ENCODE results near the gene FAM177B.

The FAM177B gene

DNA sequence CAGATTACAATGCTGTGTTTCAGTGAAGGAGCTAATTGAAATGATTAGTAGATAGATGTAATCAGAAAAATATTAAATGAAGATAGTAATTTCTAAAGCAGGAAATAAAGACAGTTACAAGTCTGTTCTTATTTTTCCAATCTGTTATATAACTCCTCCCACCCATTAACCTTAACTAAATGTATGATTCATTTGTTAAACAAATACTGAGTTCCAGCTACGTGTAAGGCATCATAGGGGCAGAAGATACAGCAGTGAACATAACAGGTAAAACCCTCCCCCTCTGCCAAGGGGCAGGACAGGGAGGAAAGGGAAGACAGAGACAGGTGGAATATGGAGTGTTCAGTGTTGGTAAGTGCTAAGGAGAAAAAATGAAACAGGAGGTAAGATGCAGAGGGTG is at the start of gene FAM177B:
TSS of gene FAM177B (plus strand) at position 231 of the 400 bp plus-strand sequence. CDS start 9,344 bp downstream, outside the sequence.
- intact Hi-C loops (cut with DNase I) = loop anchor here (5.0 kb wide), 1 partner anchor 355 kb away; no protein-coding TSS in a partner anchor
- no peak for DNase-seq

DNA sequence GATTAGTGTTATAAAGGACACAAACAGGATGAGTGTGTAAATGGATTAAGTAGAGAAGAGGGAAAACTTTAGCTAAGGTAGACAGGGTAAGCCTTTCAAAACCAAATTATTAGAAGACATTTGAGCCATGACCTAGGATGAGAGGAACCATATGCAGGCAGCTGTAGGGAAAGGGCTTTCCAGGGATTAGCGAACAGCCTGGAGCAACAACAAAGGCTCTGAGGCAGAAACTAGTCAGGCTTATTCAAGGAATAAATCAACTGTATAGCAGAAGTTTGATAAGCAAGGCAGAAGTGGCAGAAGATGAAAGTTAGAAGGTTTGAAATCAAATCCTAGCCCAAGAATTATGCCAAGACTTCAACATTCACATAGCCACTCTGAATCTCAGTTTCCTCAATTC is 46.0 kb upstream of the FAM177B start:
- DNase-seq = no peak
- intact Hi-C loops (cut with DNase I) = no loop called here

- no peak for DNase-seq
- intact Hi-C loops (cut with DNase I) = no loop called here
Observed at GRCh38 chr1:222694927-222695326, 42.1 kb upstream of the FAM177B start.

DNA sequence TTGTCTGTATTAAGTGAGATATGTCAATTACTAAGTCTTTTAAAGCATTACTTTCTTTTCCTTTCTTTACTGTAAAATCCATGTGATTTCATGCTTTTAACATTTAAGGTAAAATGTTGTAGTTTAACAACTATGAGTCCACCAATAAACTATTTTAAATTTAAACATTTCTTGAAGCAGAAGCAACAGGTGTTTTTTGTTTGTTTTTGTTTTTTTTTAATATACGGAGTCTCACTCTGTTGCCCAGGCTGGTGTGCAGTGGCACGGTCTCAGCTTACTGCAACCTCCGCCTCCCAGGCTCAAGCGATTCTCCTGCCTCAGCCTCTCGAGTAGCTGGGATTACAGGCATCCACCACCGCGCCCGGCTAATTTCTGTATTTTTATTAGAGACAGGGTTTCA is 40.3 kb upstream of the FAM177B start:
- no peak for DNase-seq
- intact Hi-C loops (cut with DNase I) = no loop called here

- DNase-seq = no peak
- intact Hi-C loops (cut with DNase I) = no loop called here
Observed at GRCh38 chr1:222697203-222697602, 39.8 kb upstream of the FAM177B start.

- intact Hi-C loops (cut with DNase I) = no loop called here
- no peak for DNase-seq
Observed at GRCh38 chr1:222697826-222698225, 39.2 kb upstream of the FAM177B start.

GRCh38 chr1:222702210-222702609 is 34.8 kb upstream of the FAM177B start:
- intact Hi-C loops (cut with DNase I) = no loop called here

DNA sequence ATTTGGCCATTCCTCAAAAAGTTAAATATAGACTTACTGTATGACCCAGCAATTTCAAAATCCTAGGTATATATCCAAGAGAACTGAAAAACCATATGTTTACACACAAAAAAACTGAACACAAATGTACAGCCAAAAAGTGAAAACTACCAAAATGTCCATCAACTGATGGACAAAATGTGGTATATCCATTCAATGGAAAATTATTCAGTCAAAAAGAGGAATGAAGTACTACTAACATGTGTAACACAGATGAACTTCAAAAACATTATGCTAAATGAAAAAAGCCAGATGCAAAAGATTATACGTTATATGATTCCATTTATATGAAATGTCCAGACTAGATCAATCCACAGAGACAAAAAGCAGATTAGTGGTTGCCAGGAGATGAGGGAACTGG is 32.7 kb upstream of the FAM177B start:
- intact Hi-C loops (cut with DNase I) = no loop called here
- DNase-seq = no peak

More at GRCh38 chr1:222702210-222702609, 34.8 kb upstream of the FAM177B start:
- DNase-seq = no peak

DNA sequence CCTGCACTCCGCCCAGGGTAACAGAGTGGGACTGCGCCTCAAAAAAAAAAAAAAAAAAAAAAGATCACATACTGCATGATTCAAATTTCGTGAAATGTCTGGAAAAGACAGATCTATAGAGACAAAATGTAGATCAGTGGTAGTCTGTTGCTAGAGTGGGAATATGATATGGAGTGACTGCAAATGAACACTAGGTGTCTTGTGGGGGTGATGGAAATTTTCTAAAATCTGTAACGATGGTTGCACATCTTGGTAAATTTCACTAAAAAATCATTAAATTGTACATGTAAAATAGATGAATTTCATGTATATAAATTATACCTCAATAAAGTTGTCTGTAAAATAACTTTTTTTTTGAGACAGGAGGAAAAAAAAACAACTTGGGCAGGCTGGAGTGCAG is 30.2 kb upstream of the FAM177B start:
- intact Hi-C loops (cut with DNase I) = no loop called here
- no peak for DNase-seq

GRCh38 chr1:222709700-222710153 is 27.3 kb upstream of the FAM177B start:
- intact Hi-C loops (cut with DNase I) = loop anchor here (2.0 kb wide), 1 partner anchor 89 kb away; no protein-coding TSS in a partner anchor
- DNase-seq = no peak

- peak in 9 of 10 donors; percentile 29 to 91 (median 35) for DNase-seq
- intact Hi-C loops (cut with DNase I) = loop anchor here (2.0 kb wide), 2 partner anchors 67 to 91 kb away; no protein-coding TSS in a partner anchor
Observed at GRCh38 chr1:222711319-222712252, 25.4 kb upstream of the FAM177B start.

DNA sequence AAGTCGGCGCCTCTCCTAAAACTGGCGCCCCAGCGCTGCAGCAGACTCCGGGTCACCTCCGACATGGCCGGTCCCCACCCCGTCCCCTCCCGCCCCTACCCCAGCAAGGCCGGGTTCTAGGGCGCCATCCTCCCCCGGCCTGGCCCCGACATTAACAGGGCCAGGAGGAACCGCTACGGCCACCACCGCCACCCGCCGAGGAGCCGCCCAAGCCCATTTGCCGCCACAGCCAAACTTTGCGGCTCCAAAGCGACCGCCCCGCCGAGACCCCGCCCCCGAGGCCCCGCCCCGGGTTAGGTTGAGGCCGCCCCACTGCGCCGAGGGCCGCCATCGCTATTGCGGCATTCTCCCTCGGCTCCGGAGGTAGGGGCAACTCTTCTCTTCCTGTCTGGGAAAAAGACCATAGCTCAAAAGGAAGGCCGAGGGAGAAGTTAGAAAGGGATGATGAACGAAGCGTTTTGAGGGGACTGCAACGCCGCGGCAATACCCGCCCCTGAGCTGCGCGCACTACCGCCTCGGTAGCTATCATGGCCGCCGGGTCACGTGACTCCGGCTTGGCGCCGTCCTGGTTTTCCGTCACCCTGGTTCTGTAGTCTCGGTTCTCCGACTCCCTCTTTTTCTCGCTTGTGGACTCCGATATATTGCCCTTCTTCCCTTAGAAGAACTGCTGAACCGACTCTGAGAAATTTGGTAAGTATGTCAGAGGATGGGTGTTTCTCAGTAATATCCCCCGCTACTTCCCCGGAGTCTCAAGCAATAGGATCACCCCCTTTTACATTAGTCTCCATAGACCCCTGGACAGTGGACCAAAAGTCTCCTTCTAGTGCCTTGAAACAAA is 24.5 kb upstream of the FAM177B start, which contains the start of the genes AIDA and BROX:
TSS of gene AIDA (minus strand) at position 239 of the 838 bp plus-strand sequence. CDS start at position 65, 174 bp downstream.
TSS of gene BROX (plus strand) at position 312 of the 838 bp plus-strand sequence. CDS start 3,136 bp downstream, outside the sequence.
- intact Hi-C loops (cut with DNase I) = loop anchor here (2.0 kb wide), 1 partner anchor 68 kb away; no protein-coding TSS in a partner anchor
- DNase-seq = peak; percentile 91 to 99 (median 94)

DNA sequence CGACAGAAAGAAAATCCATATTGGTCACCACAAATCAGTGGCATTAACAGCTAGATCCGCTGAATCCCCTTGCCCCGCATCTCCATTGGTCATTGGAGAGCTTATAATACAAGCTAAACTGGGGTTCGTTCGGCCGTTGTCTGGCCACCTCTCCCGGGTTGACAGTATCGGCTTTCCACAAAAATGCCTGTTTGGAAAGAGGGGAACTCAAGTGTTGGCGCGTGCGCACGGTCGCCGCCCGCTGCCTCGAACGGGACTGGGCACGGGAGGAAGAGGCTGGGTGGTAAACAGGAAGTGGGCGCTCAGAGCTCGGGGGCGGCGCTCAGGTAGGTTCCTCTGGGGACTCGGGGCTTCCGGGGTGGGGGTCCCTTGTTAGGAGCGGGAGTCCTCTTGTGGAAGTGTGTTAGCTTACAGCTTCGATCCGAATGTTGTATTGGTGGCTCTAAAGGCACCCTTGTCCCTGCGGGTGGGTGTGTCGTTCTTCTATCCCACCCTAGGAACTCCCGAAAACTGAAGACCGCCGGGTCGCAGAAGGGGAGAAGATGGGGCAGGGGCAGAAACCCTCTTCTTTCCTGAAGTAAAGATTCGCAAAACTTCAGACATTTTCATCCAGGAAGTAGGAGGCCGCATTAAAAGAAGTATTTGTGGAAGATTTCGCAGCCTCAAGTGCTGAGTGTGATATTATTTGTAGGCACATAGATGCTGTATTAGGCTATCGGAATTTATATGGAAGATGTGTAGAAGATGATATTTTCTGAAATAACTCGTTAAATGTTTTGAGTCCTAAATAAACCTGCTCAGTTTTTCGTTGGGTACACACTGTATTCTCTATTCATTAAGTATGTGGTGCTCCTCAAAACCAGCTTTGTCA is 23.7 kb upstream of the FAM177B start:
- peak; percentile 89 to 99 (median 91) for DNase-seq
- intact Hi-C loops (cut with DNase I) = loop anchor here (2.0 kb wide), 1 partner anchor 69 kb away; no protein-coding TSS in a partner anchor

DNA sequence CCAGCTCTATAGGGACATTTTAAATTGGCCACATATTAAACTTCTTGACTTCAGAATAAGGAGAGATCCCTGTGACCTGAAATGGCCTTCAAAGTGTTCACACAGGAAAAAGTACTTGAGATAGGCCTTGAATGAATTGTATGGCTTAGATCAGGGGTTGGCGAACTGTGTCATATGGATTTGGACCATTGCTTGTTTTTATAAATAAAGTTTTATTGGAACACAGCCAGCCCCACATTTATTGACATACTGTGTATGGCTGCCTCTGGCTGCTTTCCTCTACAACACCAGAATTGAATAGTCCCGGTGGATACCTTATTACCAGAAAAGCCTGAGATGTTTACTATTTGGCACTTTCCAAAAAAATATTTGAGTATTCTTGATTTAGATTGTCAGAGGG is 20.6 kb upstream of the FAM177B start:
- intact Hi-C loops (cut with DNase I) = no loop called here
- DNase-seq = no peak

DNA sequence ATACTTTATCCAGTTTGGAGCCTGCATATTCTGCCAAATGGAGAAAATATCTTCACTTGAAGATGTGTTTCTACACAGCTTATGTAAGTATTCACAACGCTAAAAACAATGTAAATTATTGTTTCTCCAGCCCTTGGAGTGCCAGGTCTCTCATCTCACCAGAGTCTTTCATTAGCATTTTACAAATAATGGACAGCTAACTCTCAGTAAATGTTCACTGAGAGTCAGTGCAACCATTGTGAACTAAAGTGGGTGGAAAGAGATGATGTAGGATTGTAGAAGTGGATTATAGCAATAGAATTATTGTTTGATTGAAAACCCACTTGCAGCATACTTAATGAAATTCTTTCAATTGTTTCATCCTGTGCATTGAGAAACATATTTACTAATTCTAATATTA is 8.3 kb upstream of the FAM177B start:
- intact Hi-C loops (cut with DNase I) = no loop called here
- DNase-seq = no peak

GRCh38 chr1:222730866-222731265 is 6.1 kb upstream of the FAM177B start:
- intact Hi-C loops (cut with DNase I) = no loop called here
- no peak for DNase-seq

DNA sequence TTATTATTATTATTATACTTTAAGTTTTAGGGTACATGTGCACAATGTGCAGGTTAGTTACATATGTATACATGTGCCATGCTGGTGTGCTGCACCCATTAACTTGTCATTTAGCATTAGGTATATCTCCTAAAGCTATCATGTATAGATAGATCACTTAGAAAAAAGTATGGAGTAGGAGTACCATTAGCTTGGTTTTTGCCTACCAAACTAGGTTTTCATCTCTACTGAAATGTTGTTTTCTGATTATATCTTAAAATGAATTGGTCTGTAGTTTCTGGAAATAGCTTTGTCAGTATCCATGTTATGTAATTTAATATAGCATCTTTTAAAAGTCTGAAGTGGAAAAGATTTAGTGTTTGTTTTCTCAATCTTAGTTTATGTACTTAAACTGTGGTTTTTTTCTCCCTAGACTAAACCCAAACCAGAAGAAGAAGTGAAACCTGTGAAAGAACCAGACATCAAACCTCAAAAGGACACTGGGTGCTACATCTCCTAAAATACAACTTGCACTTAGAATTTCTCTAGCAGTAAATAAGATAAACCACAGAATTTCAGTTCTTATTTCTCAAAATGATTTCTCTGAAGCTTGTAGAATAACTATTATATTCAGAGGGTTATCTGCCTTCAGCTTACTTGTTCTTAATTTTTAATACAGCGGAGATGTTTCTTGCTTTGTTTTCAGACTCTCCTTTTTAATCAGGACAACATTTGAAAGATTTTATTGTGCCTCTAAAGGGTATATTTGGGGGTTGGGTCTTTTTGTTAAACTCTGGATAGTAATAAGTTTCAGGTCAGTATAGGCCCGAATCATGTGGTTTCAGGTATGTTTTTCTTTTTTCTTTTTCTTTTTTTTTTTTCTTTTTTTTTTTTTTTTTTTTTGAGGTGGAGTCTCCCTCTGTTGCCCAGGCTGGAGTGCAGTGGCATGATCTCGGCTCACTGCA is 4.5 kb upstream of the FAM177B start:
- no peak for DNase-seq
- intact Hi-C loops (cut with DNase I) = no loop called here

DNA sequence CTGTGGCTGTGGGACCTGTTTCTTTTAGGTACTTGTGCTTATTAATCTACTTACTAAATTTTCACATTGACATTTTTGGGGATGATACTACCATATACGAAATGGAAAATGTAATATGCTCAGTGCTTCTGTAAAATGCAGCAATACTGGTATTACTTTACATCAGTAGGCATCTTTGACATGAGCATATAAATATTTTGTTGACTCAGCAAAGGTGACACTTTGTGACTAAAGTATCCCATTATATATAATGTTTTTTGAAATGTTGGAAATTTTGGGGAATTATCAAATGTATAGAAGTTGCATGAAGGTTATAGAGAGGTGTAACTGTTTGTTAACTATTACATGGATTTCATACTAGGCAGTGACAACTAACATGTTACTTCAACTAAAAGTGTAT is 2.3 kb upstream of the FAM177B start:
- intact Hi-C loops (cut with DNase I) = loop anchor here (5.0 kb wide), 1 partner anchor 358 kb away; no protein-coding TSS in a partner anchor
- DNase-seq = no peak
